ENCODE data around the gene UGT1A3.

Gene UGT1A3

DNA sequence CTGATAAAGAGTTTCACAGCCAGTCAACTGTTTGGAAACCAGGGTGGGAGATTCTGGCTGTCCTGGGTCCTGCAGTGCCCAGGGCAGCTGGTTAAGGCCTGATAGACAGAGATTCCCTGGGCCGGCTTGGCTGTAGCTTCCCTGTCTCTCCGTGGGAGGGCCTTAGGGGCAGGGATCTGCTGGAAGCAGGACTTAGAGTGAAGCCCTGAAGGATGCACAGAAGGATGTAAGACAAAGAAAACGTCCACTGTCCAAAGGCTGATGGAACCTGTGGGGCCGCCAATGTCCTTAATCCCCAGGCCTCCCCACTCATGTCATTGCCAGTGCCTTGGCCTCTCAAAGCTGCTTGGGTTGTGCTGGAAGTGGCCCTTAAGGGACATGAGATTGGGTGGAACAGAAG is 82.2 kb downstream of the UGT1A3 start:
- no peak for DNase-seq (ENCODE audit: low read depth in 1 of 2, low spot score in 1 of 2)
- no peak for TF ChIP-seq JUND (IDR thresholded peaks at IDR 0.05; ENCODE audit: low read depth)
- in situ Hi-C loops (cut with HindIII; ENCODE audit: low pct_unique_long_range_greater_than_20kb, low sequenced_read_pairs), result no loop called here

DNA sequence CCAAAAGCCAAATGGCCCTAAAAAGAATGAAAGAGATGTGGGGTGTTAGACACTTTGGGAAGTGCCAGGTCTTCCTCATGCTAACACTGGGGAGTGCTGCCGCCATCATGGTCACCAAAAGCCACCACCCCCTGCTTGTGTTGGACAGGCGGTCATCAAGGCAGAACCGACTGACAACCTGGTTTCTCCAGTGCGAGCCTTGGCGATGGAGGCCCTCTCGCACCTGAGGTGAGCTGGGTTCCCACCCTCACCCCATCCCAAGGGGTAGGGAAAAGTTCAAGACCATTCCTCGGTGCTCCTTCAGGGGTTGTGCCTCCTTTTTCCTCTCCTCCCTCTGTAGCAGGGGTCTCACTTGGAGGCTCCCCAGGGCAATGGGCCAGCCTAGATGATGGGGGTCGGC is 82.9 kb downstream of the UGT1A3 start:
- in situ Hi-C loops (cut with HindIII; ENCODE audit: low pct_unique_long_range_greater_than_20kb, low sequenced_read_pairs), result no loop called here
- no peak for TF ChIP-seq JUND (IDR thresholded peaks at IDR 0.05; ENCODE audit: low read depth)
- no peak for DNase-seq (ENCODE audit: low read depth in 1 of 2, low spot score in 1 of 2)

DNA sequence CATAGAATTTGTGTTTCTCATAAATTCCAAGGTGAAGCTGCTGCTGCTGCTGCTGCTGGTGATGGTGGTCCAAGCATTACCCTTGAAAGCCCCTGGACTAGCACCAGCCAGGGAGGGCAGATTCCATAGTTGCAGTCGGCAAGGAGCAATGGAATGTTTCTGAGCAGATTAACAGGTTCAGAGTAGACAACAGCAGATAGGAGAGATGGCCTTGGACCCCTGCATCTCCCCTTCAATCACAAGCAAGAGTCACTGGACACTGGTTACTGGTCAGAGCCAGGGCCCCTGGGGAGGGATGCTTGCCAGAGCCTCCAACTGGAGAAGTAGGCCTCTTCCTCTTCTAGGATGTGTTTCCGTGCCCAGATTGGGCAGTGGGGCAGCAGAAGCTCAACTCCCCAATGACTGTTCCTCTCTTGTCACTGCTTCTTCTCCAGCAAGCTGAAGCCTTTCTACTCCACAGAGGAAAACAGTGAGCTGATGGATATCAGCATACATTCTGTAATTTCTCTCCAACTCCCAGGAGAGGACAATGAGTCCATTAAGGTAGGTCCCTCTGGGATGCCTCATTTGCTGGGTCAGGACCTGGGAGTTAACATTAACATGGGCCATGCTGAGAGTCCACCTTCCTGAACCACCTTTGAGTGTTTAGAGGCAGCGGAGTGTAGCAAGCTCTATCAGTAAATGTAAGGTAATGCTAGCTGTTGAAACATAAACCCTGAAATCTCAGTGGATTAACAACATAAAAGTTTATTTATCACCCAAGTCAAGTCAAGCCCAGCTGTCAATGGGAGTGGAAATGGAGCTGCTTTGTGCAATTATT is 84.6 kb downstream of the UGT1A3 start:
- TF ChIP-seq JUND (IDR thresholded peaks at IDR 0.05; ENCODE audit: low read depth), result no peak
- in situ Hi-C loops (cut with HindIII; ENCODE audit: low pct_unique_long_range_greater_than_20kb, low sequenced_read_pairs), result no loop called here
- DNase-seq (ENCODE audit: low read depth in 1 of 2, low spot score in 1 of 2), result no peak

DNA sequence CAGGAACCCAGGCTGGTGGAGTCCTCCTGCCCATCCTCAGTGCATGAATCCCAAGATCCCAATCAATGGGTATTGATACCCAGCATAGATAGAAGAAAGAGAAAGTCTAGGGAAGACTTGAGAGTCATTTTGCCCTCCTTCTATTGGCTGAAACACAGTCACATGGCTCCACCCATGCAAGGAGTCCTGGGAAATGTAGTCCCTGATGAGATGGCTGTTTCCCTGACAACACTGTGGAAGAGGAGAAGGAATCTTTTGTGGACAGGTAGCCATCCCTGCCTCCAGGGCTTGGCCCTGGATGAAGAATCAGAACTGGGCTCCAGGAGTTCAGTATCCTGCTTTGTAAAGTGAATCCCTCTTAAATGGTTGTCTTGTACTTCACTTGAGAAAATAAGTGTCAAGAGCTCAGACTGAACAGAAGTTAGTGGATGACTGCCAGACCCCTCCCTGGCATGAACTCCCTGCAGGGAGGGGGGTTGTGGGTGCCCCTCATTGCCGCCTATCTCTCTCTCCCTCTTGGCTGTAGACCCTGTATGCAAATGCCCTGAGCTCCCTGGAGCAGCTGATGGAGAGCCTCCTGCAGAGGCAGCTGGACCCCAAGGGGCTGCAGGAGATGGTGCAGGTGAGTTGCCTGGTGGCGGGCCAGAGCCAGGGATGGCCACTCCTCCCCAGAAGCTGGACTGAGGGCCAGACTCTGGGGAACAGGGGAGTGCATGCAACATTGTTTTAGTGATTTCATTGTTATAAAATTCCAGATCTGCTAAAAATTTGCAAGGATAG is 85.4 kb downstream of the UGT1A3 start:
- in situ Hi-C loops (cut with HindIII; ENCODE audit: low pct_unique_long_range_greater_than_20kb, low sequenced_read_pairs), result no loop called here
- TF ChIP-seq JUND (IDR thresholded peaks at IDR 0.05; ENCODE audit: low read depth), result no peak
- peak in 1 of 2 experiments; percentile 26 for DNase-seq (ENCODE audit: low read depth in 1 of 2, low spot score in 1 of 2)

DNA sequence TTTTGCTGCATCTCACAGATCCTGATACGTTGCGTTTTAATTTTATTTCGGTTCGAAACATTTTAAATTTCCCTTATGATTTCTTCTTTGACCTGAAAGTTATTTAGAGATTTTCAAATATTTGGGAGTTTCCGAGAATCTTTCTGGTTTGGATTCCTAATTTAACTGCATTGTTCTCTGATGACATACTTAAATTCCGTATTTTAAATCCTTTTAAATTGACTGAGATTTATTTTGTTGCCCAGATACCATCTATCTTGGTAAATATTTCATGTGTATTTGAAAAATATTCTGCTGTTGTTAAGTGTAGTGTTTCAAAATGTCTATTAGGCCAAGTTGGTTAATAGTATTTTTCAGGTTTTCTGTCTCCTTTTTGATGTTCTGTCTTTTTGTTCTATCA is 87.0 kb downstream of the UGT1A3 start:
- TF ChIP-seq JUND (IDR thresholded peaks at IDR 0.05; ENCODE audit: low read depth), result no peak
- DNase-seq (ENCODE audit: low read depth in 1 of 2, low spot score in 1 of 2), result no peak
- in situ Hi-C loops (cut with HindIII; ENCODE audit: low pct_unique_long_range_greater_than_20kb, low sequenced_read_pairs), result no loop called here

DNA sequence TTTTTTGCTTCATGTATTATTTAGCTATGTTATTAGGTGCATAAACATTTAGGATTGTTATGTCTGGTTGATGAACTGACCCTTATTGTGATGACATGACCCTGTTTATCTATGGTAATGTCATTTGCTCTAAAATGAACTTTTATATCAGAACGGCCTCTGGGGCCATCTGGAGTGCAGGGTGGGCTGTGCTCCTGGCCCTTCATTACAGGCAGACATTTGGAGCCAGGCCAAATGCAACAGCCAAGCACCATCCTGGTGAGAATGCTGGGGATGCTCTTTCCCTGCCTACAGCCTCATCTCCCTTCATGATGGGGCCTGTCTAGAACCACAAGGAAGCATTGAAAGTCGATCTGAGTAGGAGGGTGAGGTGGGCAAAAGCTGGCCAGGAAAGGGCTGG is 87.5 kb downstream of the UGT1A3 start:
- no peak for TF ChIP-seq JUND (IDR thresholded peaks at IDR 0.05; ENCODE audit: low read depth)
- in situ Hi-C loops (cut with HindIII; ENCODE audit: low pct_unique_long_range_greater_than_20kb, low sequenced_read_pairs), result no loop called here
- no peak for DNase-seq (ENCODE audit: low read depth in 1 of 2, low spot score in 1 of 2)

DNA sequence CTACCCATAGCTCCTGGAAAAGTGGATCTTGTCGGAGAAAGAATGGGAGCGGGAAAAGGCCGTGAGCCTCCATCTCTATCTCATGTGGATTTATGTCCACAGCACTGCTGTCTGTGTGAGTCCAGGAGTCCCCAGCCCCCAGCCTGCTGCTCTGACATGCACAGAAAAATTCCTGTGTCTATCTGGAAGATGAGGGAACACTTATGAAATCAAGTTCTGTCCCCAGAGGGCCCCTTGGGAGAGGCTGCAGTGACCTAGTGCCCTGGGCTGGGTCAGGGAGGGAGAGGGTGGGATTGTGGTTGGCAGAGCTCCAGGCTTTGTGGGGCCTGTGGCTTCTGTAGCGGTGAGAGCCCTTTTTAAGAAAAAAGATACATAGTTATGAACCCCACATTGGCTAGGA is 87.9 kb downstream of the UGT1A3 start:
- in situ Hi-C loops (cut with HindIII; ENCODE audit: low pct_unique_long_range_greater_than_20kb, low sequenced_read_pairs), result no loop called here
- no peak for TF ChIP-seq JUND (IDR thresholded peaks at IDR 0.05; ENCODE audit: low read depth)
- DNase-seq (ENCODE audit: low read depth in 1 of 2, low spot score in 1 of 2), result no peak

DNA sequence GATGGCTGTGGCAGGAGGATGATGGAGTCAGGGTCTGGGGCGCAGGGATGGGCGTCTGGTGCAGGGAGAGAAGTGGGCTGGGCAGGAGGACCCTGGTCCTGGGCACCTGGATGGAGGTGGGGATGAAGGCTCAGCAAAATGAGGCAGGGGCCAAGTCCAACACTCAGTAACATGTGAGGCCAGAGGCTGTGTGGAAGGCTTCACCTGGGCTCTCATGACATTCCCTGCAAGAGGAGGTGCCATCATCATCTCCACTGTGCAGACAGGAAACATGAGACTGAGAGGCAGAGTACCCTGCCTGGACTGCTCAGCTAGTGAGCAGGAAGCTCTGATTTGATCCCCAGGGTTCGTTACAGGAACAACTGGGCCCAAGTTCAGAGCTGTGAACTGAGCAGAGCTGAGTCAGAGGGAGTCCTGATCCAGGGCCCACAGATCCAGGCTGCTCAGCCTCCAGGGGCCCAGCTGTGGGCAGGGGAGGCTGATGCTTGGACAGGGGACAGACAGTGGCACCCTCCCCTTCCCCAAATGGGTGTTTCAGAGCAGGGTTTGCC is 88.6 kb downstream of the UGT1A3 start:
- no peak for TF ChIP-seq JUND (IDR thresholded peaks at IDR 0.05; ENCODE audit: low read depth)
- DNase-seq (ENCODE audit: low read depth in 1 of 2, low spot score in 1 of 2), result no peak
- in situ Hi-C loops (cut with HindIII; ENCODE audit: low pct_unique_long_range_greater_than_20kb, low sequenced_read_pairs), result no loop called here

DNA sequence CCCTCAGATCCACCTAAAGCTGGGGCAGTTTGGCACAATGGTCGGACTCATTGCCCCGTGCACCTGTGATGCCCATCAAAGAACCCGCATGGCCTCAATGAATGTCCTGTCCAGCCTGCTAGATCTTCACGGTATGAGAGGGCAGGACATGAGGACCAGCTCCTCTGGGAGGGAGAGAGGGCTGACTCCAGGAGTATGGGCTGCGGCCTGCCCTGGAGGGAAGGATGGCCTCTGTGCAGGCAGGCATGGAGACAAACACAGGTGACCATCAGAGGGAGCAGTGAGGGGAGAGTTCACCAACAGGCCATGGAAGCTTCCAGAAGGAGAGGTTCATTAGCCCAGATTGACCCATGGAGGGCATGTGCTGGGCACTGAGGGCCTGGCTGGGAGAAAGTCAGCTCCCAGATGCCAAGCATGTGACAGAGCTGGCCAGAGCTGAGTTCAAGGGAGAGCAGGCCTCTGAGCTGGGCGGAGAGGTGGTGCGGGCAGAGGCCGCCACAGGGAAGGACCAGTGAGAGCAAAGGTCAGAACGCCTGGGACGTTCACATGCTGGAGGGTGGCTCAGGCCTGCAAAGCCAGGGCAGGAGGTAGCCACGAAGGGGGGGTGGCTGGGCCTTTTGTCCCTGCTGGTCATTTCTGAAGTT is 89.3 kb downstream of the UGT1A3 start:
- in situ Hi-C loops (cut with HindIII; ENCODE audit: low pct_unique_long_range_greater_than_20kb, low sequenced_read_pairs), result no loop called here
- no peak for TF ChIP-seq JUND (IDR thresholded peaks at IDR 0.05; ENCODE audit: low read depth)
- no peak for DNase-seq (ENCODE audit: low read depth in 1 of 2, low spot score in 1 of 2)

DNA sequence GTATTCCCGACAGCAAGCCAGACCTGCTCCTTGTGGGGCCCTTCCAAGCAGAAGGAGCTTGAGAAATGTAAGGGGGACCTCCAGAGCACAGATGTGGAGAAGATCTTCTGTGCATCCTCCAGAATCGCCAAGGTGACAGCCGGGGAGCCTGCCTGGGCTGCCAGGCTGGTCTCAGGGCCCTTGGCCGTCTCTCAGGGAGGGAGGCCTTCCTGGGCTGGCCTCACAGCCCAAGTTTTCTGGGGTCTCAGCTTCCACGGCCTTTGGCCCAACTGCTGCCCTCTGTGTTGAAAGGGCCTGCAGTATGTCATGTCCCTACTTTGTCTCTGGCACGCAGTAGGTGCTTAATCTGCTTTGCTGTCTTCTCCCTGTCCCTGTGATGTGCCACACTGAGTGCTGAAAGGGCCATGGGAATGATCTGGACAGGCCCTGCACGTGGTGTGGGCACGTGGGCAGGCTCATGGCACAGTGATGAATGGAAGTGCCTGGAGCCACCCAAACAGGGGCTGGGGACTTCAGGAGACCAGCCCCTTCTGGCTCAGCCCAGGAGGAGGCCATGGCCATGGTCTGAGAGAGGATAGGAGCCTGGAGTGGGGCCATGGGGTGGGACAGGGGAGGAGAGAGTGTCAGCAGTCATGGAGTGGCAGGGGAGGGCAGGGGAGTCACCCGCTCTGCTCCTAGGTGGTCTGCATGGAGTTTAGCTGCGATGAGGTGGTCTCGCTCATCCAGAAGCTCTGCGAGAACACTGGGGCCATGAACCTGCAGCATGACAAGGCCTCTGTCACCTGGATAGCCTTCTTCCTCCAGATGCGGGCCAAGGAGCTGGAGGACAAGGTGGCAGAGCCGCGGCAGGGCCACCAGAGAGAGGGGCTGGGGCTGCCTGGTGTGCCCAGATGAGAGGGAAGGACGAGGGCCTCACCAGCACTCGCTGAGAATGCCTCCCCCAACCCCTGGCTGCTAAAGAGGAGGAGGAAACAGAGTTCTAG is 90.1 kb downstream of the UGT1A3 start:
- TF ChIP-seq JUND (IDR thresholded peaks at IDR 0.05; ENCODE audit: low read depth), result no peak
- in situ Hi-C loops (cut with HindIII; ENCODE audit: low pct_unique_long_range_greater_than_20kb, low sequenced_read_pairs), result no loop called here
- no peak for DNase-seq (ENCODE audit: low read depth in 1 of 2, low spot score in 1 of 2)

DNA sequence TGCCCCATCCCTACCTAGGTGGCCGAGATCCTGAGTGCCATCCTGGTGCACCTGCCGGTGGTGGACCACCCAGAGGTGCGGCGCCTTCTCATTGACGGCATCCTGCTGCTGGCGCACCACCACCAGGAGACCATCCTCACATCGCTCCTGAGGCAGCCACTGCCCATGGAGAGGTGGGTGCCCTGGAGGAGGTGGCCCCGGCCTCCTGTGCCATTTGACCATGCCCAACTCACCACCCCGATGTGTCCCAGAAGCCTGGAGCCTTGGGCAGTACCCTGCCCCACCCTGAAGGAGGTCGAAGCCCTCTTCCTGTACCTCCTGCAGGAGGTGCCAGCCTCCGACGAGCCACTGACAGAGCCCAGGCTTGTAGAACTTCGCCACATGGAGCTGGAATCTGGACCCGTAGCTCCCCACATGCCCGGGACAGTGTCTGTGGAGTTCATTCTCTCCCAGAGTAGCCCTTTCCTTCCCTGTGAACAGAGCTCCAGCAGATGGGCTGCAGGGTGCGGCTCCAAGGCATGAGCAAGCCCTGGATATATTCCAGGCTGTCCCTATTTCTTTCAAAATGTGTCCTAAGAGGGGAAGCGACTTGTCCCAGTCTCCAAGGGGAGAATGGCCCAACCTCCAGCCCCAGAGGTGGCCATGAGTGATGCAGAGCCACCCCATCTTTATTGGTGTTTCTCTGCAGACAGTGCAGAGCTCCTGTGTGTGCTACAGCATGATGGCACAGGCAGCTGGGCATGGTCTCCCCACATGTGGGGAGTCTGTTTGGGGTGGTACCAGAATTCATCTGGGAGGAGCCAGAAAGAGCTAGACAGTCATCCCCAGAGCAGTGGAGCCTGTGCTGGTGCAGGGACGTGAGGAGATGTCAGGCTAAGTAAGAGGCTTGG is 91.3 kb downstream of the UGT1A3 start:
- in situ Hi-C loops (cut with HindIII; ENCODE audit: low pct_unique_long_range_greater_than_20kb, low sequenced_read_pairs), result no loop called here
- no peak for TF ChIP-seq JUND (IDR thresholded peaks at IDR 0.05; ENCODE audit: low read depth)
- no peak for DNase-seq (ENCODE audit: low read depth in 1 of 2, low spot score in 1 of 2)
